ENCODE data around the gene SERF2.

SERF2 gene

DNA sequence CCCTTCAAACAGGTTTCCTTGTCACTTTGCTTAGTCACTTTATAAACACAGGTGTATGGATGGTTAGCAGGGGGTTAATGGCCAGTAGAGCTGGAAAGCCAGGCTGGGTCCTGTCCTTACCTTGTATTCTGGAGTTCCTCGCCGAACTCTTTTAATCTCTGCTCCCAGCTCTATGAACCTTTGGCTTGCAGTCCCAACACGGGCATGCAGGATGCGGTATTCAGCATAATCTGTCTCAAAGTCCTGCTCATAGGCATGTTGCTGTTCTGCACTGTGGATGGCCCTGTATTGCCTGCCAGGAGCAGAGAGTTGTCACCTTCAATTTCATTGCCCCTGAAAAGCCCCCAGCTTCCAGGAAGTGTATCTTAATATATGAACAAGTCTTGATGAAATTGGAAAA lies 18.1 kb upstream of the SERF2 start:
- Histone ChIP-seq H3K9me3 (ENCODE audit: low read length) (no peaks in the 10 kb centered on the region), H3K27me3 (ENCODE audit: control insufficient read depth in 1 of 2, insufficient read depth in 2 of 2, low read length in 2 of 2) (no peaks in the 10 kb centered on the region), H3K9ac (ENCODE audit: low read length) (no peak overlapping the region), H3K36me3 (ENCODE audit: insufficient read depth, low read length) (peaks cover 38% of the 10 kb centered on the region), H3K27ac (ENCODE audit: low read depth, low read length) (no peak overlapping the region), H3K4me1 (ENCODE audit: insufficient read depth, low read length) (peaks cover 7% of the 10 kb centered on the region), H3K4me3 (ENCODE audit: low read depth in 1 of 2, low read length in 2 of 2) (no peak overlapping the region)

DNA sequence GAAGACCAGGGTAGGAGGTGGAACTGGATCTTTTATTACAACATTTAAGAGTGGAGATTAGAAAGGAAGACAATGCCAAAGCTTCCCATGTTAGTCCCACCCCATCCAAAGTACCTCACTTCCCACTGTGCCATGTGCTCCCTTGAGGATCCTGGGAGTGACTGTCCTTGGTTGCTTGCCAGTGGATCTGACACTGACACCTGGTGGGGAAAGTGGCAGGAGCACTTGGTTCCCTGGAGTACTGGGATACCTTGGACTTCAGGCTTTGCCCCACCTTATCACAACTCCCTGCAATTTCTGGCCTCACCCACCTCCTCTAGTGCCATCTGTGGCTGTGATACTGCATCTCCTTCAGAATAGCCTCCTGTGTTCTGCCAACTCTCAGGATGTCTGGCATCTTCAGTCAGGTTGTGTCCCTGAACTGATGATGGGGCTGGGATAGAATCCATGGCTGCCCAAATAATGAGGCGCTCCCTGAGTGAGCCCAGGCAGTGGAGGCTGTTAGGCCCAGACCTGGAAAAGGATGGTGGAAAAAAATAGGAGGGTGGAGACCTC lies 16.6 kb upstream of the SERF2 start:
- H3K4me3 ChIP-seq (ENCODE audit: low read depth in 1 of 2, low read length in 2 of 2), result no peak overlapping the region
- H3K9ac ChIP-seq (ENCODE audit: low read length), result no peak overlapping the region
- H3K36me3 ChIP-seq (ENCODE audit: insufficient read depth, low read length), result peaks cover 25% of the 10 kb centered on the region
- H3K27me3 ChIP-seq (ENCODE audit: control insufficient read depth in 1 of 2, insufficient read depth in 2 of 2, low read length in 2 of 2), result no peaks in the 10 kb centered on the region
- H3K4me1 ChIP-seq (ENCODE audit: insufficient read depth, low read length), result peaks cover 7% of the 10 kb centered on the region
- H3K27ac ChIP-seq (ENCODE audit: low read depth, low read length), result peak overlapping the region; percentile 81
- H3K9me3 ChIP-seq (ENCODE audit: low read length), result no peaks in the 10 kb centered on the region

DNA sequence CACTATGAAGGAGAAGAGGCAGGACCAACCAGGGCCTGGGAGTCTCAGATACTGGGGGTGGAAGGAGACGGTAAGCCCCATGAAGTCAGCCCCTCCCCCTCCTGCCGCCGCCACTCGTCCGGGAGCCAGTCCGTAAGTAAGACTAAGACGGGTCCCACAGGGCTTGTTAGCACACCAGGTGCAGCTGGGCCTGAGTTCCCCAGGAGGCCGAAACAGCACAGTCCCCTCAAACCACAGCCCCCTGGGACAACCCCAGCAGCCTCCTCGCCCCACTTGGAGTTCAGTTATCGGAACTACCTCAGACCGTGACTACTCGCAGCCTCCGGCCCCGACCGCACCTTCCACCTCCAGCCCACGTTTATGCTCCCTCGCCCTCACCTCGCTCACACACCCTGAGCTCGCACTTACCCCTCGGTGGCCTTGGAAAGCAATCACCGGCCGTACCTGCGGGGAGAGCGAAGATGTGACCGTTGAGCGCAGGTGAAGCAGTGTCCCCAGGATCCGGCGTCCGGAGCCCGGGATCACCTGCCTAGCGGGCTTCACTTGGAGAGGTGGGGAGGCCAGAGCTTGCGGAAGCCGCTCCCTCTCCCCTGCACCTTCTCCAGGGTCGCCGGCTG lies 15.9 kb upstream of the SERF2 start:
- no peaks in the 10 kb centered on the region for H3K9me3 ChIP-seq (ENCODE audit: low read length)
- peak overlapping the region; percentile 81 for H3K27ac ChIP-seq (ENCODE audit: low read depth, low read length)
- peaks cover 7% of the 10 kb centered on the region for H3K4me1 ChIP-seq (ENCODE audit: insufficient read depth, low read length)
- H3K4me3 ChIP-seq (ENCODE audit: low read depth in 1 of 2, low read length in 2 of 2), result peak overlapping the region; percentile 60 to 69
- peaks cover 20% of the 10 kb centered on the region for H3K36me3 ChIP-seq (ENCODE audit: insufficient read depth, low read length)
- H3K9ac ChIP-seq (ENCODE audit: low read length), result peak overlapping the region; percentile 21
- no peaks in the 10 kb centered on the region for H3K27me3 ChIP-seq (ENCODE audit: control insufficient read depth in 1 of 2, insufficient read depth in 2 of 2, low read length in 2 of 2)

DNA sequence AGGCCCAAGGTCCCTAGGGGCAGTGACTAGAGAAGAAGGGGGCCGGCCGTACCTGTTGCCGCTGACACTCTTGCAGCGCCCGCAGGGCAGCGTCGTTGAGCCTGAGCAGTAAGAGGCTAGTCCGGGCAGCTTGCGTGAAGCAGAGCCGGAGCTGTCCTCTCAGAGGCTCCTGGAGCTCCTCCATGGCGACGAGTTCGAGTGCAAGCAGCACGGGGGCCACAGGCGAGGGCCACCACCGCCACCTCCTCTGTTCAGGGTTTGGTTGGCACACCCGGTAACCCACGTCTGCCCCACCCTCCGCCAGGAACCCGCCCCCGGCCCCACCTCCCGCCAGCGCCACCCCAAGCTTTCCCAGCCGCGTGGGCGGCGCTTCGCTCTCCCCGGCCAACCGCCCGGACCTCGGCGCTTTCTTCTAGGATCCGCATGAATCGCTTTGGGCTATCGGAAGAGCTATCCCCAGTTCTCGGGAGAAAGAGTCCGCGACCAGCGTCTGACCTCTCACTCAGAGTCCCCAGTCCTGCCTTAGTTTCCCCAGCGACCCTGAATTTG lies 15.3 kb upstream of the SERF2 start, which contains the start of gene ELL3:
Gene ELL3, minus strand, starts transcription at position 249 of the 549 bp plus-strand sequence. Its CDS starts 65 bp downstream, at position 184.
- Histone ChIP-seq H3K27ac (ENCODE audit: low read depth, low read length) (peak within 1 kb of the TSS; percentile 81), H3K36me3 (ENCODE audit: insufficient read depth, low read length) (peaks cover 14% of the 10 kb centered on the region), H3K9ac (ENCODE audit: low read length) (peak within 1 kb of the TSS; percentile 67), H3K9me3 (ENCODE audit: low read length) (no peaks in the 10 kb centered on the region), H3K4me3 (ENCODE audit: low read depth in 1 of 2, low read length in 2 of 2) (peak within 1 kb of the TSS; percentile 60 to 69), H3K27me3 (ENCODE audit: control insufficient read depth in 1 of 2, insufficient read depth in 2 of 2, low read length in 2 of 2) (no peaks in the 10 kb centered on the region), H3K4me1 (ENCODE audit: insufficient read depth, low read length) (peaks cover 7% of the 10 kb centered on the region)

DNA sequence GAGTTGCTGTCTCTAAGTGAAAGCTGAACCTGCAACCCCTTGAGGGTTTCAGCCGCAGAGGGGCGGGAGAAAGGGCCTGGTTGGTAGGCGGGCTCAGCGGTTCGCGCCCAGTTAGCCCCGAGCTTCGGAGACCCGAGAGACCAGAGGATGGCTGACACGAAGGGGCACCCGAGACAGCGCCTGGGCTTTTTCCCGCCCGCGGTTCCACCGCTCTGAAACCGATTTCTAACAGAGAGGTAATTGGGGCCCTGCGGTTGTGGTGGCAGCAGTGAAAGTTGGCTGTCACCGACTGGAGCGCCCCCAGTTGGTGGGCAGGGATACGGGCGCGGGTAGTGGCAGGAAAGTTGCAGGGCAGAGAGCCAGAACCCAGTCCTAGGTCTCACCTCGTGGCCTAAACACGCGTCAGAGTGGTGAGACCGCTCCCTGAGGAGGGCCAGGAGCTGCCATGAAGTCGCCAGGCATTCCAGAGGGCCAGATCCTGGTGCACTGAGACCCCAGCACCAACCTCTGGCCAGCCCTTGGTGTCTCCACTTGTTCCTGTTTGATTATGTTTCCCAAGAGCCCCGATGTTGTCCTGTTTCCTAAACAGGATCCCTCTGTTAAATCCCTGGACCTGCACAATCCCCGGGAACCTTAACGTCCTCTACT lies 14.7 kb upstream of the SERF2 start:
- peak overlapping the region; percentile 67 for H3K9ac ChIP-seq (ENCODE audit: low read length)
- no peaks in the 10 kb centered on the region for H3K27me3 ChIP-seq (ENCODE audit: control insufficient read depth in 1 of 2, insufficient read depth in 2 of 2, low read length in 2 of 2)
- H3K4me1 ChIP-seq (ENCODE audit: insufficient read depth, low read length), result peaks cover 7% of the 10 kb centered on the region

DNA sequence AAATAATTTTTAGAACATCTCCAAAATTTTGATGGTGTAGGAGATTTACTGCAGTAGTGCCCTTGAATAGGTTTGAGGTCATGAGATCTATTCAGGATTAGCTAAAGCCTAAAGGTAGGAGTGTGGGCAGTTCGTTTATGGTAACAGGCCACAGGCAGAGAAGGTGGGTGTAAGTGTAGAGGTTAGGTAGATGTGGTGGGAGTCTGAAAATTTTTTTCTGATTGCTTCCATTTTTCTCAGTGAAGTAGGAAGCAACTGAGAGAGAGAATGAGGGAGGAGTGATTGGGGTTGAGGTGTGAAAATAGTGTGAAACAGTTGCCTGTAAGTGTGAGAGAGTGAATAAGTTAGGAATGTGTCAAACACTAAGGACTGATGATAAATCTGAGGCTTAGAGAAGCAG lies 13.1 kb upstream of the SERF2 start:
- no peaks in the 10 kb centered on the region for H3K27me3 ChIP-seq (ENCODE audit: control insufficient read depth in 1 of 2, insufficient read depth in 2 of 2, low read length in 2 of 2)
- no peak overlapping the region for H3K9ac ChIP-seq (ENCODE audit: low read length)
- H3K27ac ChIP-seq (ENCODE audit: low read depth, low read length), result no peak overlapping the region
- no peaks in the 10 kb centered on the region for H3K9me3 ChIP-seq (ENCODE audit: low read length)
- H3K4me1 ChIP-seq (ENCODE audit: insufficient read depth, low read length), result peaks cover 7% of the 10 kb centered on the region
- H3K4me3 ChIP-seq (ENCODE audit: low read depth in 1 of 2, low read length in 2 of 2), result no peak overlapping the region
- H3K36me3 ChIP-seq (ENCODE audit: insufficient read depth, low read length), result no peaks in the 10 kb centered on the region

More for the DNA sequence above, 14.7 kb upstream of the SERF2 start:
- Histone ChIP-seq H3K4me3 (ENCODE audit: low read depth in 1 of 2, low read length in 2 of 2) (peak overlapping the region; percentile 60 to 69), H3K27ac (ENCODE audit: low read depth, low read length) (peak overlapping the region; percentile 81), H3K36me3 (ENCODE audit: insufficient read depth, low read length) (peaks cover 8% of the 10 kb centered on the region), H3K9me3 (ENCODE audit: low read length) (no peaks in the 10 kb centered on the region)

DNA sequence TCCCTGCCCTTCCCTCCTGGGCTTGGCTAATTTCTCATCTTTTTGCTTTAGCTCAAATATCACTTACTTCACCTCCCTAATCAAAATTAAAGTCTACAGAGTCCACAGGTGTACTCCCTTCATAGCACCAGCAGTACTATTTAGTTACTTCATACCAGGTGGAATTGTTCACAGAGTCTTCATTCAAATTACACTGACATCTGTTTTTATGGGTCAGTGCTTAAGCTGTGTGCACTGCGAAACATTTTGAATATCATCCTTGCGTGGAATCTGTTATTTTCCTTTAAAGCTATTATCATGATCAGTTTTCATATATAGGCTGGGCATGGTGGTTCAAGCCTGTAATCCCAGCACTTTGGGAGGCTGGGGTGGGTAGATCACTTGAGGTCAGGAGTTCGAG lies 2.7 kb upstream of the SERF2 start:
- H3K9me3 ChIP-seq (ENCODE audit: low read length), result no peaks in the 10 kb centered on the region
- H3K36me3 ChIP-seq (ENCODE audit: insufficient read depth, low read length), result peaks cover 14% of the 10 kb centered on the region
- H3K27ac ChIP-seq (ENCODE audit: low read depth, low read length), result no peak overlapping the region
- no peak overlapping the region for H3K9ac ChIP-seq (ENCODE audit: low read length)
- peaks cover 14% of the 10 kb centered on the region for H3K4me1 ChIP-seq (ENCODE audit: insufficient read depth, low read length)
- H3K4me3 ChIP-seq (ENCODE audit: low read depth in 1 of 2, low read length in 2 of 2), result no peak overlapping the region
- H3K27me3 ChIP-seq (ENCODE audit: control insufficient read depth in 1 of 2, insufficient read depth in 2 of 2, low read length in 2 of 2), result no peaks in the 10 kb centered on the region

DNA sequence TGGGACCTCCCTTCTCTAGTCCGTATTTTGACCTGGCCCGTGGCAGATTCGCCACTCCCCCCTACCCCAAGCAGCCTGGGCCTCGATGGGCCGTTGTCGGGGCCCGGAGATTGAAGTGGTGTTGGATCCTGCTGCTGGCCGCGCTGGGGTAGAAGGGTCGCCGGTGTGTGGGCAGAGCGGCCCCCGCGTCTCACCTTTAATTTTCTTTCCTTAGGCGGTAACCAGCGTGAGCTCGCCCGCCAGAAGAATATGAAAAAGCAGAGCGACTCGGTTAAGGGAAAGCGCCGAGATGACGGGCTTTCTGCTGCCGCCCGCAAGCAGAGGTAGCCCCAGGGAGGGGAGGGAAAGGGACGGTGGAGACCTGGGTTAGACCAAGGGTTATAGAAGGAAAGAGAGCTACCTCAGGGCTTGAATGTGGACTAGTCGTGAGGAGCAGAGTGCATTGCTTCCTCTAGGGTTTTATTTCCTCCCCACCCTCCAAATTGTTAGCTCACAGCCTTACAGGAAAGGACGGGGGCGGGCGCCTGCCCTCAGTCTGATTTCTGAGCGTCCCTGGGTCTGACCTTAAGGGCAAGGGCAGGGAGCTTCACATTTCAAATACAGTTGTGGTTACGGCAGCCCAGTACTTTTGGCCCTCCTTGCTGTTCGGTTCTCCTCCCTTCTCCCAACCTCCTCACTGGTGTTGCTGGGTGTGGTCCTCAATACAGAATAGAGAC lies 799 bp downstream of the SERF2 start:
- Histone ChIP-seq H3K27ac (ENCODE audit: low read depth, low read length) (peak overlapping the region; percentile 100), H3K9me3 (ENCODE audit: low read length) (no peaks in the 10 kb centered on the region), H3K27me3 (ENCODE audit: control insufficient read depth in 1 of 2, insufficient read depth in 2 of 2, low read length in 2 of 2) (no peaks in the 10 kb centered on the region), H3K36me3 (ENCODE audit: insufficient read depth, low read length) (peaks cover 42% of the 10 kb centered on the region), H3K4me3 (ENCODE audit: low read depth in 1 of 2, low read length in 2 of 2) (peak overlapping the region; percentile 97 to 100), H3K9ac (ENCODE audit: low read length) (peak overlapping the region; percentile 96), H3K4me1 (ENCODE audit: insufficient read depth, low read length) (peaks cover 31% of the 10 kb centered on the region)

DNA sequence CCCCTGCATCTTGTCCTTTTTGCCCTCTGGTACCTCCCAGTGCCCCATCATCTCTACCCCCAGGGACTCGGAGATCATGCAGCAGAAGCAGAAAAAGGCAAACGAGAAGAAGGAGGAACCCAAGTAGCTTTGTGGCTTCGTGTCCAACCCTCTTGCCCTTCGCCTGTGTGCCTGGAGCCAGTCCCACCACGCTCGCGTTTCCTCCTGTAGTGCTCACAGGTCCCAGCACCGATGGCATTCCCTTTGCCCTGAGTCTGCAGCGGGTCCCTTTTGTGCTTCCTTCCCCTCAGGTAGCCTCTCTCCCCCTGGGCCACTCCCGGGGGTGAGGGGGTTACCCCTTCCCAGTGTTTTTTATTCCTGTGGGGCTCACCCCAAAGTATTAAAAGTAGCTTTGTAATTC lies 1.5 kb downstream of the SERF2 start:
- H3K27me3 ChIP-seq (ENCODE audit: control insufficient read depth in 1 of 2, insufficient read depth in 2 of 2, low read length in 2 of 2), result no peaks in the 10 kb centered on the region
- H3K9me3 ChIP-seq (ENCODE audit: low read length), result no peaks in the 10 kb centered on the region
- peak overlapping the region; percentile 97 to 100 for H3K4me3 ChIP-seq (ENCODE audit: low read depth in 1 of 2, low read length in 2 of 2)
- H3K4me1 ChIP-seq (ENCODE audit: insufficient read depth, low read length), result peaks cover 31% of the 10 kb centered on the region
- H3K27ac ChIP-seq (ENCODE audit: low read depth, low read length), result peak overlapping the region; percentile 100
- H3K36me3 ChIP-seq (ENCODE audit: insufficient read depth, low read length), result peaks cover 44% of the 10 kb centered on the region
- H3K9ac ChIP-seq (ENCODE audit: low read length), result peak overlapping the region; percentile 96

DNA sequence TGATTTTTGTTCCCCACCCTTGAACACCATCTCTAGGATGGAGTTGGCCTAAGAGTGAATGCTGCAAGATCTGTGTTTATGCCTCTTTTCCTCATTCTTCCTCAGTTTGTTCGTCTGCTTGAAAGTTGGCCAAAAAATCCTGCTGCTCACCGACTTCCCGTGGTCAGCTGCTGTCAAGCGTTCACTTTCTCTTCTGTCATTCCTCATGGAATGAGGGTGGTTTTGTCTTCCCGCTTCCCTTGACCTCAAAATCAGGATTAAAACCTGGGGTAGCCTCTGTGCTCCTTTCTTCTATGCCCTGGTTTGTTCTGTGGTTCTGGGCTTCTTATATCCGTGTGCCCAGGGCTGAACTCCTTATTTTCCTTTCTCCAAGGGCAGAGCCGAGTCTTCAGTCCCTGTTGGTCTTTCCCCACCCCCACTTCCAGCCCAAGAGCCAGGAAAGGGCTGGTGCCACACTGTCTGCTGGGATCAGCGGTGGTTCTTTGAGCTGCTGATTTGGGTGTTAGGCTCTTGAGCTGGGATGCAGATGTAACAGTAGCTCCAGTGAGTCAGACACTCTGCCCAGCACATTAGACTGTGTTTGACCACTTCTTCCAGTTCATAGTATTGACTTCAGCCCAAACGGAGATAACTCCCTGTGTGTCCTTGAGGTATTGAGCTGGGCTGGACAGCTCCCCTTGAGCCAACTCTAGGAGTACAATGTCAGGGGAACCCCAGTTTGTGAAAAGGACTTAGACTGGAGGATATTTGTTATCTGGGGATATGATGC lies 2.3 kb downstream of the SERF2 start:
- Histone ChIP-seq H3K36me3 (ENCODE audit: insufficient read depth, low read length) (peaks cover 52% of the 10 kb centered on the region), H3K27me3 (ENCODE audit: control insufficient read depth in 1 of 2, insufficient read depth in 2 of 2, low read length in 2 of 2) (no peaks in the 10 kb centered on the region), H3K9me3 (ENCODE audit: low read length) (no peaks in the 10 kb centered on the region), H3K4me3 (ENCODE audit: low read depth in 1 of 2, low read length in 2 of 2) (peak overlapping the region in 1 of 2 donors; percentile 3), H3K4me1 (ENCODE audit: insufficient read depth, low read length) (peaks cover 31% of the 10 kb centered on the region), H3K9ac (ENCODE audit: low read length) (no peak overlapping the region), H3K27ac (ENCODE audit: low read depth, low read length) (no peak overlapping the region)

Data from muscle layer of colon (tissue), 2 donors.